ENCODE data around the gene WDR38.

The WDR38 gene

DNA sequence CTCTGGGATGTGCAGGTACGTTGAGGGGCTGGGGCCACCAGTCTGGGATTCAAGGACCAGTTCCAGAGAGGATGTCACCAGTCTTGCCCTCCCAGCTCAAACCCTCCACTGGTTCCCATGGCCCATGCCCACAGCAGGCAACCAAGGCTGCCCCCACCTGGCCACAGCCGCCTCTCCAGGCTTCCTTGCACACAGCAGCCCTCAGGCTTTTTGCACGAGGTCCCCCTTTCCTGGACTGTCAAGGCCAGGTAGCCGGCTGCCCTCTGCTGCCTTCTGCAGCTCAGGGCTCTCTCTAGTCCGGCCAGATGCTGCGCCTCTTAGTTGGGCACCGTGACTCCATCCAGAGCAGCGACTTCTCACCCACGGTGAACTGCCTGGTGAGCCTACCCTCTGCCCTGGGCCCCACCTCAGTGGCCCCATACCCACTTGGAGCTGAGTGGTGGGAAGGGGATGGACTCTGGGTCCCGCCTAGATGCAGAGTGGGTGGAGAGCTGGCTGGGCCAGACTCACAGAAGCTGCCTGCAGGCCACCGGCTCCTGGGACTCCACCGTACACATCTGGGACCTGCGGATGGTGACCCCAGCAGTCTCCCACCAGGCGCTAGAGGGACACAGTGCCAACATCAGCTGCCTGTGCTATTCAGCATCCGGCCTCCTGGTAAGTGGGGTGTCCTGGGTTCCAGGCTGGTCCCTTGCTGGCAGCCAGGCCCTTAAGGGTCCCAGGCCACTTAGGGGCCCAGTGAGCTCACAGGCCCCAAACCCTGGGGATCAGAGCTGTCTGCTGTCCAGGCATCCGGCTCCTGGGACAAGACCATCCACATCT is 2.9 kb downstream of the WDR38 start:
- DNase-seq (ENCODE audit: extremely low spot score, insufficient read length, low read depth) (no peak), FAIRE-seq (no peak)

DNA sequence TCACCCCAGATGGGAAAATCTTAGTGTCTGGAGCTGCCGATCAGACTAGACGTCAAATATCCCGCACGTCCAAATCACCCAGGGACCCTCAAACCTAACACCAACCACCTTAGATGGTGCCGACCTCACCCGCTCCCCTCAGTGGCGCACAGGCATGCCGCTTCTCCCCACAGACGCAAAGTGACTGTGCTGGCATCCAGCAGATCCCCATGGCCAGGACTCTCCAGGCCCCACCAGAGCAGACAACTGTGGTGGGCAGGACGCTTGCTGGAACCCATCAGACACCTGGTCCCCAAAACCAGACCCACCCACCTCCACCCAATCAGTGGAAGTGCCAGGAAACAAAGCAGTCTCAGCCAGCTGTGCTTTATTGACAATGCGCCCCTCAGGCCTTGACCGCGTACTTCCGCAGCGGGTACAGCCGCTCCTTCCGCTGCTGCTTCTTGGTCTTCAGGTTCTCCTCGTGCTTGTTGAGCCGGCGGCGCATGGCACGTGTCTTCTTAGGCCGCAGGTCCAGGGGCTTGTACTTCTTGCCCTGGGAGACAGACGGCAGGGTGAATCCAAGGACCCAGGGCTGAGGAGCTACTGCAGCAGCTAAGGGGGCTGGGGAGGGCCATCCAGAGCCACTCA is 4.4 kb downstream of the WDR38 start:
- DNase-seq (ENCODE audit: extremely low spot score, insufficient read length, low read depth) (no peak), FAIRE-seq (no peak)

DNA sequence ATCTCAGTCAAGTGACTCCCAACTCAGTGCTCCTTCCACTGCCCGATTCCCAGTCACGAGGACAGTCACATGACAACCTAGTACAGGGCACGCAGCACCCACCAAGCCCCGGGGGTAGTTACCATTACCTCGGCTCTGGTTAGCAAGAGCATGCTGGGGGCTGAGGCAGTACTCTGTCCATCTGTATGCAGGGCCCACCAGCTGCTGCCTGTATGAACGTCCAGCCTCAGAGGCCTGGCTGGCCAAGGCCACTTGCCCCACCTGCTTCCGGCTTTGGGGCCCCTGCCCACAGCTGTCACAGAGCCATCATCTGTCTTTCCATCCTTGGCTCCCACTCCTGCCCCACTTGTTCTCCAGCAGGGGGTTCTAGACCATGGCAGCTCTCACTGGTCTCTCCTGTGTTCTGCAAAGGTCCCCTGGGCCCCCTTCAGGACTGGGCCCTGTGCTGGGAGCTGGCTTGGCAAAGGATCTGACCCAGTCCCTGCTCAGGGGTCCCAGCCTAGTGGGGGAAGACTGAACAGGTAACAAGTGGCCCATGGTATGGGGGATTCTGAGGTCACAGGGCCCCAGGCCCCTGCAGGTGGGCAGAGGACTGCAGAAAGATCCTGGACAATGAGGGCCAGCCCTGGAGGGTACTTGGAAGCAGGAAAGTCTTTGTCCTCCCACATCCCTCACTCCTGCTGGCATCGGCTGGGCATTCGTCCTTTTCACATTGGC is 5.2 kb downstream of the WDR38 start:
- no peak for FAIRE-seq
- DNase-seq (ENCODE audit: extremely low spot score, insufficient read length, low read depth) = no peak

DNA sequence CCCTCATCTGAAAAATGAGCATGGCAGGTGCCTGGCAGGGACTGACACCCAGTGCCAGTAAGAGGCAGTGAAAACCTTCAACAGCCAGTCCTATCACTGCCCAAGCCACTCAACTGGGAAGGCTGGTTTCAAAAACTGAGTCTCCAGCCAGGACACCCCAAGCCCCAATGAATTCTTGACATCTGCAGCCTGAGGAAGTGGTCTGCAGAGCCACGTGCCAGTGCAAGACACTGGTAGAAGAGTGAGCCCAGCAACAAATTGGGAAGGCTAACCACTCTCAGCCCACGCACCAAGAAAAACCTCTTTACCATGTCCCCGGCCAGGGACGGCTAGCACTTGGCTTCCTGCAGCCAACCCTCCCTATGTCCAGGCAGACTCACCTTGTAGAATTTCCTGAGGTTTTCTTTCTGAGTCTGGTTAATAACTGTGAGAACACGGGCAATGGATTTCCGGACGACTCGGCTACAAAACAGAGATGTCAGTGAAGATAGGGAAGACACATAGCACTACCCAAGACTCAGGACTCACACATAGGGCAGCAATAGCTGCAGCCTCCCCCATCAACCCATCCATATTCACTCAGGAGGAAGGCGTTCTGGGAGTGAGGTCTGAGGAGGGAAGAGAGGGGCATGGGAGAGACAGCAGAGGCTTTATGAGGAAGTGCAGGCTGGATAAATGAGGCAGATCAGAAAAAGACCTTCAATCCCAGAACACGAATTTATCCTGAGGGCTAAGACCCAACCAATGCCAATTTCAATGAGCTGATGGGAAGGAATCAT is 6.7 kb downstream of the WDR38 start:
- DNase-seq (ENCODE audit: extremely low spot score, insufficient read length, low read depth) (no peak), FAIRE-seq (no peak)

DNA sequence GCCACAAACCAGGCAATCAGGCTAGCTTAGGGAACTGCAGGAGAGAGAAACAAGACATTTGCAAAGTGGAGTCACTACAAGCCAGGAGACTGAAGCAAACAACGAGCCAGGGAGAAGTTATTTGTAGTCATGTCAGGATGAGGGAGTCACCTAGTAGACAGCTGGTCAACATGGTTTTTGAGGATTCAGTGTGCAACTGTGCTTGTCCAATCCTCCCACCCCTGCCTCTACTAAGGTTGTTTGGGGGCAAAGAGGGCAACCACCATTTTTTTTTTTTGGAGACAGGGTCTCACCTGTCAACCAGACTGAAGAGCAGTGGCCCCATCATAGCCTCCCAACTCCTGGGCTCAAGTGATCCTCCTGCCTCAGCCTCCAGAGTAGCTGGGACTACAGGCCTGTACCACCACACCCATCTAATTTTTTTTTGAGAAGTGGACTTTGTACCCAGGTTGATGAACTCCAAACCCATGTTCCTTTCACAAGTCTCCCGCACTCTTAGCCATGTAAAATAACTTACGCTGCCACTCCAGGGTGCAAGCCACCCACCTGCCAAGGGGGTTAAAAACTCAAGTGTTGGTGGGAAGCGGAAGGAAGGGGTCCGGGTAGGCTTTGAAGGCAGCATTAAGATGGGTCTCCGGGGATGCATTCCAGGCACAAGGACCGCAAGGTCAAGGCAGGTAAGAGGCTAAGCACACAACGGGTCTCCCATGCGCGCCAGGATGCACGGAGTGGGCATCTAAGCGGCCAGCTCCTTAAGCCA is 7.5 kb downstream of the WDR38 start:
- DNase-seq (ENCODE audit: extremely low spot score, insufficient read length, low read depth) = no peak
- FAIRE-seq = no peak

DNA sequence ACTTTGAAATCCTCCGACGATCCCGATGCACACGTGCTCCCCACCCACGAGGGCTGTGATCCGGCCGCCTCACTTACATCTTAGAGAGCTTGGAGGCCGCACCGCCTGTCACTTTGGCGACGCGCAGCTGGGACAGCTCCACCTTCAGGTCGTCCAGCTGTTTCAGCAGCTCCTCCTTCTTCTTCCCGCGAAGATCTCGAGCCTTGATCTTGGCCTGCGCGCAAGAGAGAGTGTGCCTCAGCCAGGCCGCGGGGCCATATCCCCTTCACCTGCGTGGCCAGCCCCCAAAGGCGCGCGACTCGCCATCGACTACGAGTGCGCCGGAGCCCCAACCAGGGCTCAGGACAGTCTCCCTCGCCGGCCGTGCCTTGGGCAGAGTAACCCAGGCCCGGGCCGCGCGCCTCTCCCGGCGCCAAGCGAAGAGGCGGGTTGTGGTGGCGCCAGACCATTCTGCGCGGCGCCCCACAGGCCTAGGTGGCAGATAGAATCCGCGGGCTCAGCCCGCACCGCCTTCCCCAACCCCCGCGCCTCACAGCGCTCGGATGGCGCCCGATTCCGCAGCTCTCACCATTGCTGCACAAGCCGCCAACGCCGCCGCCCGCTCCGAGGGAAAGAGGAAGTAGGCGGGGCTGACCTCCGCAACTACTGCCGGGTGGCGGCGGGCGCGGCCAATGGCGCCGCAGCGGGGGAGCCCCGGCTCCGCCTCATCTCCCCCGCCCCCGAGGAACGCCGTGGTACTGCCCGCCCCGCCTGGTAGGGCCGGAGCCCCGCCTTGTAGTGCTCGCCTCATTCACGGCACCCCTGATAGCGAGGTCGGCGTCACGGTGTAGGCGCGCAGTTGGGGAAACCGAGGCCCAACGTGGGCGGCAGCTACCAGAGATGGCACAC is 8.3 kb downstream of the WDR38 start, which contains the start of the genes ARPC5L and RPL35:
ARPC5L (plus strand) TSS at position 789 of the 888 bp plus-strand sequence. CDS start 7,161 bp downstream, outside the sequence.
RPL35 (minus strand) TSS at position 616 of the 888 bp plus-strand sequence; CDS start at position 571, 45 bp downstream.
- FAIRE-seq = peak; percentile 85
- peak; percentile 97 for DNase-seq (ENCODE audit: extremely low spot score, insufficient read length, low read depth)

DNA sequence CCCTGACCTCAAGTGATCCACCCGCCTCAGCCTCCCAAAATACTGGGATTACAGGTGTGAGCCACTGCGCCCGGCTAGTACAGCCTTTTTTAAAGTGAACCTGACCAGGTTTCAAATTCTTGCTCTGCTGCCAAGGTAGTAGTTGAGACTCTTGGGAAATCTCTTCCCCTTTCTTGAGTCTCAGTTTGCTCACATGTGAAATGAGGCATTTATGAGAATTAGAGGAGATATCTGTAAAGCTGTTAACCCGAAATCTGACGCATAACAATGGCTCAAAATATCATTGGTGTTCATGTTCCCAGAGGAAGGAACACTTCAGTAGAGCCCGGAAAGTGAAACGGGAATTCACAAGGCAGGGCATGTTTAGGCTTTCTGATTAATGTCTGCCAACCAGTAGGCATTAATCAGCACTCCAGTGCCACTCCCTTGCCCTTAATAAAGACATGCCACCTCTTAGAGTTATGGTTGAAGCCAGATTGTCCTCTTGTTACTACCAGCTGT is 10.2 kb downstream of the WDR38 start:
- FAIRE-seq = no peak

DNA sequence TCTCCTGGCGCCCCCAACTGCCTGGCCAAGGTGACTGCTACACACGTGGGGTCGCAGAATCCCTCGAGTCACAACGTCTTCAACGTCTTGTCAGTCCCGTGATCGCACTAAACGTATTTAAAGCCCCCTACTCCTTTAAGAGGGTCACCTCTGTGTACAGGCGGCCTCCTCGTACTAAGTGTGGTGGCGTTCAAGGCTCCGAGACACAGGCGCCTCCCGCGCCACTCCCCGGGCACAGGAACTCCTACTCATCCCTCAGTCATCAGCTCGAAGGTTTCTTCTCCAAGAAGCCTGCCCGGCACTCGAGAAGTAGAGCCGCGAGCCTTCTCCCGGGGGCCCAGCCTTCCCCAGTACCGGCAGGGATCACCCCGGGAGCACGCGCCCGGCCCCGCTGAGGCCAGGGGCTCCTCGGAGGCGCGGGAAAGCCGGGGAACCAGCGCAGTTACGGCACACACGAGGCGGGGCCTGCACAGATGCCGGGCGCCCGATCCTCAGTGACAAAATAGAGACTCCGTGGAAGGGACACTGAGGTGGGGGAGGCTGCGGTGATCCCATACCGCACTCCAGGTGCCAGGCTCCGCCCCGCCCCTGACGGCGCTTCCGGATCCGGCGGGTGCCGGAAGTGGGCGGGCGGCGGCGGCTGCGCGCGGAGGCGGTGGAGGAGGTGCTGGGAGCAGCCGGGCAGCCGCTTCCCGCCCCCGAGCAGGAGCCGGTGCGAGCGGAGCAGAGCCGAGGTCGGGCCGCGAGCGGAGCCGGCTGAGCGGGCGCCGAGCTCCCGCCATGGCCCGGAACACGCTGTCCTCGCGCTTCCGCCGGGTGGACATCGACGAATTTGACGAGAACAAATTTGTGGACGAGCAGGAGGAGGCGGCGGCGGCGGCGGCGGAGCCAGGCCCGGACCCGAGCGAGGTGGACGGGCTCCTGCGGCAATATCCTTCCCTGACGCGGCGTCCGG is 15.5 kb downstream of the WDR38 start:
- DNase-seq (ENCODE audit: extremely low spot score, insufficient read length, low read depth) = peak; percentile 87
- FAIRE-seq = peak; percentile 64

More for the DNA sequence above, 10.2 kb downstream of the WDR38 start:
- DNase-seq (ENCODE audit: extremely low spot score, insufficient read length, low read depth) = no peak

DNA sequence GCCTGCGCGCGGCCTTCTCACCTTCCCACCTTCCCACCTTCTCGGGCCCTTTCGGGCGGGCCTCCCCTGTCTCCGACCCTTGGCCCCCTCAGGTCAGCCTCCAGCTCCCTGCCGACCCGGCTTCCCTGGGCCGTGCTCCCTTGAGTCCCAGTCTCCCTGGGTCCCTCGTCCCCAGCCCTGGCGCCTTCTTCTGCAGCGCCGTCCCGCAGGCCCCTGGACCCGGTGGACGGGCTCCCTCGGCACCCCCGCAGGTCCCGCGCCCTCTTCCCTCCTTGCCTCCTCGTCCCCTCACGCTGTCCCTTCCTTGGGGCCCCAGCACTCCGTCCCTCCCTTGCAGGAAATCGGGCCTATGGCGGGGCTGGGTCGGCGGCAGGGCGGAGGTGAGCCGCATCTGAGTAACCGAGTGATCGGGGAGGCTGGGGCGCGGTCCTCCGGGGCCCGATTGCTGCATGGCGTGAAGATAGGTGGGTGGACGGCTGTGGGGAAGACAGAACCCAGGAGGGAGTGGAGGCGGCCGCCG is 16.3 kb downstream of the WDR38 start:
- FAIRE-seq = no peak
- no peak for DNase-seq (ENCODE audit: extremely low spot score, insufficient read length, low read depth)

DNA sequence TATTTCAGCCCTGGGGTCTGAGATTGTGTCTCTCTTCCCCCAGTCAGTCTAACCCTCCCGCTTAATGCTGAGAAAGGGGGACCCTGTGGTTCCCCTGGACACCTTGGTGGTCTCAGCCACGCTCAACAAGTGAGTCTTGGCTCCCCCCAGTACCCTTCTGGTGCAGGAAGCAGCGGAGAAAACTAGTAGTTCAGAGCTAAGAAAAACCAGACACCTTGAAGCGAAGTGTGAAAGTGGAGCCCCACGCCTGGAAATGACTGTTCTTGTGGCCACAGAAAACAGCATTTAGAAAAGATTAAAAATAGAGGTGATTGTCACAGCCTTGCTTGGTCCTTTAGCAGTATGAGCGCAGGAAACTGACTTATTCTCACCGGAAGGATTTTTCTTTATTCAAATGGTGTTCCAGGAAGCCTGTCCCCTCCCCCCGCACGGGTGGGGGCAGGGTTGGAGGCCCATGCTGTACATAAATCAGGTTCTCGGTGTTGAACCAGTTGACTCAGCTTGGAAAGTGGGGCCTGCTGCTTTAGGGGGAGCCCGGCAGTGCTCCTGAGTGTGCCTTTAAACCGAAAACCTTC is 16.8 kb downstream of the WDR38 start:
- DNase-seq (ENCODE audit: extremely low spot score, insufficient read length, low read depth) = no peak
- FAIRE-seq = peak; percentile 82

DNA sequence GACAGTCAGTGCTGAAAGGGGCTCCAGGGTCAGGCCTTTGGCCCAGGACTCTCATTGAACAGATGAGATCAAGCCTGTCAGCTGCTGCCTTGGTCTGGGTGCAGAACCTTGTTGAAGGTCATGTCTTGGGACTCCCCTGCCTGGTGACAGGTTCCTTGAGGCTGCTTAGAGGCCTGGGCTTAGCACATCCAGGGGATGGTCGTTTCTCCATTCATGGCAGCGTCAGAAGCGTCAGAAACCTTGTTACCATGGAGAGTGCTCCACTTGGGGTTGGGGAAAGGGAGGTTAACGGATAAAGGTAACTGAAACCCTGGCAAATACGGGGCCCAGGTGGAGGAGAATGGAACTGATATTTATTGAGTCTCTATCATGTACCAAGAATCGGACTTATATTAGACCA is 17.5 kb downstream of the WDR38 start:
- FAIRE-seq = no peak
- no peak for DNase-seq (ENCODE audit: extremely low spot score, insufficient read length, low read depth)

DNA sequence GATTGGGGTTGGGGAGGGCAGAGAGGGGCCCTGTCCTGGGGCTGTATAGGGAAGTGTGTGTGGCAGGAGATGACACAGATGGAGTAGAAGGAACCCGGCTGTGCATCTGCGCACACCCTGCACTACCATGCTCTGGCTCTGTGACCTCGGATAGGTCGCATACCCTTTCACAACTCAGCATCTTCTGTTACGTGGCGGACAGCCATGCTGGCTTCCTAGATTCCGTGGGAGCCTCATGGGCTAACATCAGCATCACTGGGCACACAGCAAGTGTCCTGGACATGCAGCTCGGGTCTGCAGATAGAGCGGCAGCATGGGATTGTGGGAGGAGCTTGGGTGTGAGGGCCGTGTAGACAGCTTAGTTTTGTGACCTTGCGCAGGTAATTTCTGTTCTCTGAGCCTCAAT is 17.9 kb downstream of the WDR38 start:
- peak; percentile 33 for FAIRE-seq
- DNase-seq (ENCODE audit: extremely low spot score, insufficient read length, low read depth) = no peak

DNA sequence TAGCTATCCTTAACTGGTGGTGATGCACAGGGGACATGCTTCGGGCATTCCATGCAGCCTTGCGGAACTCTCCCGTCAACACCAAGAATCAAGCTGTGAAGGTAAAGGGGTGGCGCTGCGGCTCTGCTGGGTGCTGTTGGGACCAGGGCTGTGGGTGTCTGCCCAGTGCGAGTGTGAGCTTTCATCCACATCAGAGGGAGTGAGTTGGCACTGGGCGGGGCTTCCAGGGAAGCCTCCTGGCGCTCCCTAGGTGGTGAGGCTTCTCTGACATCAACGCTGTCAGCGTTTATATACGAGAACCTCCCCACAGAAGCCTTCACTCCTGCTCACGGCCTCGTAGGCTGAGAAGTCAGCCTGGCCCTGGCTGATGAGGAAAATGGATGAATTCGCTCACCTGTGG is 20.4 kb downstream of the WDR38 start:
- DNase-seq (ENCODE audit: extremely low spot score, insufficient read length, low read depth) = no peak
- no peak for FAIRE-seq

DNA sequence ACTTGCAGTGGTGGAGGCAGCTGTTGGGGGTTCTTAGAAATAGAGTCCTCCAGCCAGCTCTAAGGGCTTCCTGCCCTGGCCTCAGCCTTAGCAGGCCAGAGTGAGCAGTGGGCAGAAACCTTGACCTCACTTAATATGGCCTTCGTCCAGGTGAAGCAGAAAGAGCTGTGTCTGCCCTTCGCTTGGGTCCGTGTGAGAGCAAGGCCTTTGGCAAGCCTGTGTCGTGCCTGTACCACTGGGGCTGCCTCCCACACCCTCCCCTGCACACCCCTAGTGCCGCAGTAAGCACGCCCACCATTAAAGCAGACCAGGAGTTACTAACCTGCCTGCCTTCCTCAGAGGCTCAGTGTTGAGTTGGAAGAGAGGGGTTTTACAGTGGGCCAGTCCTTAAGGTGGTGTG is 22.2 kb downstream of the WDR38 start:
- no peak for FAIRE-seq
- no peak for DNase-seq (ENCODE audit: extremely low spot score, insufficient read length, low read depth)

DNA sequence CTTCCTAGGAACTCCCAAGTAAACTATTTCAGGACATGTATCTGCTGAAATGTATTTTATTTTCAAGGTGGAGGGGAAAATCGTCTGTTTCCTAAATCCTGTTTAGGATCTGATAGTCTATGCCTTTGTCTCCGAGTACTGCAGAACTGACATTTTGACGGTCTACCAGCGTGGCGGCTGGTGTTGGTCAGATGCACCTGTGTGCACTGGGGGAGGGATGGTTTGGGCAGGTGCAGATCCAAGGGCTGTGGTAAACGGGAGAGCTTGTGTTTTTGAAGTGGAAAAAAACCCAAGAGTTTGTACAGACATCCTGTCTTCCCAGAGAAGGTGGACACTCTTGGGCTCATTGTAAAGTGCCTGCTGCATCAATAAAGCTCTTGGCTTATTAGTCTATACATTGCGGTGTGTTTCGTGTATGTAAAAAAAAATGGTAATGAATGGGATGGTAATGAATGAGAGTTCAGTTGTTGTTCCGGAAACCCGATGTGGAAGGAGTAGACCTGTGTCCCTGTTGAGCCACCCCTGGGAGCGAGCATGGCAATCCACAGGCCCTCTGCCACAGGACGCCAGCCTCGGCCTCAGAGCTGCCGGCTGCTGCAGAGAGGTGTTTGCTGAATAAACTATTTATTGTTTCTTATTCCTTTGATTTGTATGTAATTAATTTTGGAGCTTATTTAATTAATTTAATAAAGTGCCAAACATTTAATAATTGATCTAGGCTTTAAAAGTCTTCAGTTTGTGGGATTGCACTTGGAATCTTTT is 23.9 kb downstream of the WDR38 start:
- FAIRE-seq (no peak), DNase-seq (ENCODE audit: extremely low spot score, insufficient read length, low read depth) (no peak)

DNA sequence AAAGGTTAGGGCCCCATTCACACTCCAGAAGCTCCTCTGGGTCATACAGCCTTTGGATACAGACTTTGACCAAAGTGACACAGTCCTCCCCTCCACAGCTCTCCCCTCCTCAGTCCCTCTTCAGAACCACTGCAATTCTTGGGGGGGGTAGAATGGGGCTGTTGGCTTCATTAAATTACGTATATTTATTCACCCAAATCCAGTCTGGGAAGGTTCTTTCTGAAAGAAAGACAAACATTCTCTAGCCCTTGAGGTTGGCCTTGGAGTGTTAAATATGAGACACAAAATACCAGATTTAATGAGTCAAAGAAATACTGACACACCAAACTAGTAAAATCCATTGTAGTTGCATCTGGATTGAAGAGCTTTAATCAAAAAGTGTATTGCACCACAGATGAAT is 24.8 kb downstream of the WDR38 start:
- DNase-seq (ENCODE audit: extremely low spot score, insufficient read length, low read depth) (no peak), FAIRE-seq (no peak)

All from GM18507 (cell line).